CD14-positive monocyte (primary cell): ENCODE measurements around the gene FBXL17. TPM values are rescaled to one million over a fixed set of nuclear protein-coding genes. Genes with fewer than 3 reads are reported as not detected.

Experiments used
- DNase-seq, 3 donors: peaks; one replicate each; pipeline ENCODE4 v3.0.0-alpha.2; 2011 to 2022
- H2AFZ ChIP-seq: 2 replicates; pipeline ENCODE4 v1.6.0; 2012; ENCODE audit warnings: mild to moderate bottlenecking, low read depth, low read length, inconsistent platforms; ENCODE audit not compliant: insufficient read depth, poor library complexity, severe bottlenecking
- H3K27ac ChIP-seq, 2 donors: 1 replicate in 1 of 2; 2 replicates in 1 of 2; pipeline ENCODE4 v1.5.1; 2012 to 2013; ENCODE audit warnings: low read length in 2 of 2, control low read depth in 1 of 2, inconsistent platforms in 1 of 2, low read depth in 1 of 2, mild to moderate bottlenecking in 1 of 2
- H3K27me3 ChIP-seq, 2 donors: one replicate each; pipeline versions ENCODE4 v1.6.0 to v1.6.1; 2011 to 2013; ENCODE audit warnings: low read length in 2 of 2; ENCODE audit not compliant: control insufficient read depth in 2 of 2, insufficient read depth in 2 of 2
- H3K36me3 ChIP-seq, 2 donors: replicated peaks in 1 of 2; 1 replicate in 1 of 2; 2 replicates in 1 of 2; pipeline versions ENCODE4 v1.5.1 to v1.6.1; 2012 to 2013; ENCODE audit warnings: low read length in 2 of 2, control low read depth in 1 of 2, inconsistent platforms in 1 of 2, mild to moderate bottlenecking in 1 of 2; ENCODE audit not compliant: insufficient read depth in 2 of 2, control insufficient read depth in 1 of 2
- H3K4me1 ChIP-seq, 2 donors: 1 replicate in 1 of 2; 2 replicates in 1 of 2; pipeline versions ENCODE4 v1.5.1 to v1.6.1; 2012 to 2013; ENCODE audit warnings: low read length in 2 of 2, control low read depth in 1 of 2, inconsistent platforms in 1 of 2, mild to moderate bottlenecking in 1 of 2, moderate library complexity in 1 of 2; ENCODE audit not compliant: insufficient read depth in 2 of 2, control insufficient read depth in 1 of 2
- H3K4me2 ChIP-seq: replicated peaks from 2 replicates; pipeline ENCODE3; 2012; ENCODE audit warnings: low read length, moderate library complexity, mild to moderate bottlenecking; ENCODE audit not compliant: poor library complexity, severe bottlenecking; ENCODE audit errors: extremely low read depth
- H3K4me3 ChIP-seq, 3 experiments: fragments of 200-600 bp in 1 of 3; sonication (generic) in 1 of 3; replicated peaks in 1 of 3; 1 replicate in 2 of 3; 2 replicates in 1 of 3; pipeline ENCODE4 v1.5.1; 2011 to 2013; ENCODE audit warnings: low read length in 3 of 3, mild to moderate bottlenecking in 3 of 3, control low read depth in 2 of 3, low read depth in 2 of 3, inconsistent platforms in 1 of 3, moderate library complexity in 1 of 3
- H3K79me2 ChIP-seq: 2 replicates; pipeline ENCODE4 v1.6.0; 2012; ENCODE audit warnings: mild to moderate bottlenecking, control low read depth, inconsistent platforms, low read length, moderate library complexity; ENCODE audit not compliant: insufficient read depth
- H3K9ac ChIP-seq: 2 replicates; pipeline ENCODE4 v1.6.0; 2017; ENCODE audit warnings: low read length, mild to moderate bottlenecking; ENCODE audit not compliant: insufficient read depth, poor library complexity, severe bottlenecking
- H3K9me3 ChIP-seq, 2 donors: replicated peaks in 1 of 2; 1 replicate in 1 of 2; 2 replicates in 1 of 2; pipeline versions ENCODE4 v1.5.1 to v1.6.1; 2012 to 2013; ENCODE audit warnings: low read length in 2 of 2, control low read depth in 1 of 2; ENCODE audit not compliant: control insufficient read depth in 1 of 2, insufficient read depth in 1 of 2
- H4K20me1 ChIP-seq: 2 replicates; pipeline ENCODE4 v1.6.0; 2012; ENCODE audit warnings: mild to moderate bottlenecking, low read length, control low read depth, moderate library complexity; ENCODE audit not compliant: insufficient read depth
- H3K27ac Mint-ChIP-seq, 7 donors: one replicate each; pipeline ENCODE4 v1.8.0; 2020; ENCODE audit warnings: mild to moderate bottlenecking in 7 of 7, mixed read lengths in 7 of 7, moderate library complexity in 6 of 7, inconsistent platforms in 2 of 7
- H3K27me3 Mint-ChIP-seq, 3 donors: one replicate each; pipeline ENCODE4 v1.8.0; 2021 to 2022; ENCODE audit warnings: low read depth in 3 of 3, mild to moderate bottlenecking in 3 of 3, mixed read lengths in 3 of 3, moderate library complexity in 3 of 3, inconsistent platforms in 1 of 3
- H3K36me3 Mint-ChIP-seq, 2 donors: one replicate each; pipeline ENCODE4 v1.8.0; 2020; ENCODE audit warnings: mixed read lengths in 2 of 2, inconsistent platforms in 1 of 2, mild to moderate bottlenecking in 1 of 2
- H3K4me1 Mint-ChIP-seq: one replicate; pipeline ENCODE4 v1.8.0; 2020; ENCODE audit warnings: mild to moderate bottlenecking, mixed read lengths
- H3K4me3 Mint-ChIP-seq, 2 donors: one replicate each; pipeline ENCODE4 v1.8.0; 2020; ENCODE audit warnings: mild to moderate bottlenecking in 2 of 2, mixed read lengths in 2 of 2, moderate library complexity in 1 of 2
- H3K9me3 Mint-ChIP-seq, 7 donors: one replicate each; pipeline ENCODE4 v1.8.0; 2020 to 2022; ENCODE audit warnings: mixed read lengths in 7 of 7, mild to moderate bottlenecking in 6 of 7, moderate library complexity in 6 of 7, inconsistent platforms in 2 of 7
- WGBS: methylation state at CpG from one replicate; pipeline ENCODE4 v1.1.5; 2013; ENCODE audit warnings: missing lambda C conversion rate; ENCODE audit not compliant: insufficient coverage; 5-methylcytosine and 5-hydroxymethylcytosine counted together
- intact Hi-C, 2 donors: fragments of 100-400 bp; cut with micrococcal nuclease; formaldehyde crosslinking; loops; one replicate each; pipeline versions ENCODE4 v1.15.0 to v1.15.1; 2023
- polyA plus RNA-seq, 3 donors: library from polyadenylated mRNA; depleted of rRNA in 1 of 3; unstranded in 2 of 3; stranded (reverse) in 1 of 3; fragments of 300-500 nt in 2 of 3; fragments of >200 nt in 1 of 3; fragmentation: Illumina TruSeq in 2 of 3; gene quantifications; 1 replicate in 2 of 3; 2 replicates in 1 of 3; pipeline ENCODE4 v1.2.3, GENCODE V29; 2012 to 2021
- TF ChIP-seq, protein P1 (sequence below): fragments of 200-600 bp; IDR thresholded peaks from one replicate; pipeline ENCODE4 v1.8.0; 2022; ENCODE audit warnings: antibody characterized with exemption, mild to moderate bottlenecking

The FBXL17 gene
- polyA plus RNA-seq, 3 donors: 1.5 to 6.6 (median 2.0) TPM

- no peak overlapping the region for H2AFZ ChIP-seq
- no peaks in the 10 kb centered on the region for H3K79me2 ChIP-seq
- Mint-ChIP-seq H3K4me1 (peaks cover 4% of the 10 kb centered on the region), H3K4me3 (no peak overlapping the region), H3K9me3 (peaks cover 0 to 3% (median 0%) of the 10 kb centered on the region in 7 donors), H3K27ac (no peak overlapping the region), H3K36me3 (peaks cover 0 to 2% of the 10 kb centered on the region in 2 donors), H3K27me3 (peaks cover 0 to 2% (median 0%) of the 10 kb centered on the region in 3 donors)
- no peak for DNase-seq
- peaks cover 0 to 2% of the 10 kb centered on the region in 2 donors for H3K9me3 ChIP-seq
- TF ChIP-seq, protein P1, sequence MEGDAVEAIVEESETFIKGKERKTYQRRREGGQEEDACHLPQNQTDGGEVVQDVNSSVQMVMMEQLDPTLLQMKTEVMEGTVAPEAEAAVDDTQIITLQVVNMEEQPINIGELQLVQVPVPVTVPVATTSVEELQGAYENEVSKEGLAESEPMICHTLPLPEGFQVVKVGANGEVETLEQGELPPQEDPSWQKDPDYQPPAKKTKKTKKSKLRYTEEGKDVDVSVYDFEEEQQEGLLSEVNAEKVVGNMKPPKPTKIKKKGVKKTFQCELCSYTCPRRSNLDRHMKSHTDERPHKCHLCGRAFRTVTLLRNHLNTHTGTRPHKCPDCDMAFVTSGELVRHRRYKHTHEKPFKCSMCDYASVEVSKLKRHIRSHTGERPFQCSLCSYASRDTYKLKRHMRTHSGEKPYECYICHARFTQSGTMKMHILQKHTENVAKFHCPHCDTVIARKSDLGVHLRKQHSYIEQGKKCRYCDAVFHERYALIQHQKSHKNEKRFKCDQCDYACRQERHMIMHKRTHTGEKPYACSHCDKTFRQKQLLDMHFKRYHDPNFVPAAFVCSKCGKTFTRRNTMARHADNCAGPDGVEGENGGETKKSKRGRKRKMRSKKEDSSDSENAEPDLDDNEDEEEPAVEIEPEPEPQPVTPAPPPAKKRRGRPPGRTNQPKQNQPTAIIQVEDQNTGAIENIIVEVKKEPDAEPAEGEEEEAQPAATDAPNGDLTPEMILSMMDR: no peak
- no peak overlapping the region for H3K9ac ChIP-seq
- H3K4me3 ChIP-seq: no peak overlapping the region
- no peak overlapping the region for H3K27ac ChIP-seq
- no peak overlapping the region for H3K4me2 ChIP-seq
- 100% methylated on average over 1 of the region's 3 CpGs for WGBS
- H3K27me3 ChIP-seq: no peaks in the 10 kb centered on the region
- intact Hi-C loops: no loop called here
- no peaks in the 10 kb centered on the region for H3K4me1 ChIP-seq
- no peaks in the 10 kb centered on the region for H4K20me1 ChIP-seq
- no peaks in the 10 kb centered on the region for H3K36me3 ChIP-seq
Measured at GRCh38 chr5:108059334-108059733, 322.6 kb downstream of the FBXL17 start.

DNA sequence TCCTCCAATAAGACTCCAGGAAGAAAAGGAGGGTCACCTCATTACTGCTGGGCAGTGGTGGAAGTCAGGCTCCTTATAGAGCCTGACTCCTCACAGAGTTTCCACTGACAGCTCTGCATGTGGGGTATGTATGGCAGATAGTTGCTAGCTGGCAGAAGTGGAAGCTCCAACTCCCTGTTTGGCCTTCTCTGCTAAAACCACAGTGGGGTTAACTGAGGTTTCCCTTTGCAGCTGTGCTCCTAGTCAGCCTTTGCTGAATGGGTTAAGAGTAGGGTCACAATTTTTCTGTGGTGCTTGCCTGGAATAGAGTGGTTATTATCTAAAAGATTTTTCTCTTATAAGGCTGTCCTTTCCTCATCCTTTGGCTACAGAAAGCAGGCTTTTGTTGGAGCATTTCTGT, 327.5 kb downstream of the FBXL17 start:
- no peak overlapping the region for H3K9ac ChIP-seq
- no peak overlapping the region for H3K4me3 ChIP-seq
- TF ChIP-seq, protein P1: no peak
- no peaks in the 10 kb centered on the region for H3K4me1 Mint-ChIP-seq
- no peaks in the 10 kb centered on the region for H3K4me1 ChIP-seq
- no peaks in the 10 kb centered on the region for H3K36me3 ChIP-seq
- H3K27ac Mint-ChIP-seq: peak overlapping the region in 1 of 7 donors; percentile 60
- no peaks in the 10 kb centered on the region for H3K79me2 ChIP-seq
- no peak overlapping the region for H3K4me2 ChIP-seq
- H3K4me3 Mint-ChIP-seq: no peak overlapping the region
- H3K27me3 Mint-ChIP-seq: peaks cover 0 to 2% (median 0%) of the 10 kb centered on the region in 3 donors
- H3K27ac ChIP-seq: no peak overlapping the region
- H2AFZ ChIP-seq: no peak overlapping the region
- peaks cover 12 to 35% (median 29%) of the 10 kb centered on the region in 7 donors for H3K9me3 Mint-ChIP-seq
- H3K9me3 ChIP-seq: peaks cover 4 to 5% of the 10 kb centered on the region in 2 donors
- no peaks in the 10 kb centered on the region for H3K27me3 ChIP-seq
- intact Hi-C loops: no loop called here
- H3K36me3 Mint-ChIP-seq: peaks cover 9 to 21% of the 10 kb centered on the region in 2 donors
- DNase-seq: no peak
- H4K20me1 ChIP-seq: no peaks in the 10 kb centered on the region
